ENCODE data around the gene LRCH4. TPM values are rescaled to one million over a fixed set of nuclear protein-coding genes. Genes with fewer than 3 reads are reported as not detected.
A peak's percentile ranks its signal among the peaks of the same experiment; 100 is the strongest.
"Not testable (repeated sequence)": the region's sequence is repeated elsewhere in the genome, so short reads cannot be mapped to it uniquely, and the experiment has no call there.

The LRCH4 gene
- total RNA-seq, 4 donors from 2014 or later: 37.6 to 101 (median 56.2) TPM

- no peaks in the 10 kb centered on the region for H3K36me3 ChIP-seq
- peaks cover 64% of the 10 kb centered on the region for H3K4me1 ChIP-seq
- peak overlapping the region; percentile 14 for H3K4me3 ChIP-seq
Observed at GRCh38 chr7:100544967-100545359, 41.0 kb downstream of the LRCH4 start.

GRCh38 chr7:100544386-100544785, 41.5 kb downstream of the LRCH4 start:
- TF ChIP-seq CTCF (IDR thresholded peaks at IDR 0.05) (no peak), POLR2AphosphoS5 (IDR thresholded peaks at IDR 0.05) (no peak), POLR2A (IDR thresholded peaks at IDR 0.05) (no peak), EP300 (IDR thresholded peaks at IDR 0.05) (no peak)
- H3K4me3 ChIP-seq: no peak overlapping the region
- H3K36me3 ChIP-seq: no peaks in the 10 kb centered on the region
- H3K27ac ChIP-seq: peak overlapping the region; percentile 88
- H3K4me1 ChIP-seq: peaks cover 69% of the 10 kb centered on the region
- DNase-seq (ENCODE audit: low spot score in 2 of 2): no peak
- no peaks in the 10 kb centered on the region for H3K9me3 ChIP-seq
- 29% methylated on average over 5 of the region's 5 CpGs for WGBS
- H3K27me3 ChIP-seq: no peaks in the 10 kb centered on the region

More at GRCh38 chr7:100544967-100545359, 41.0 kb downstream of the LRCH4 start:
- TF ChIP-seq POLR2AphosphoS5 (IDR thresholded peaks at IDR 0.05) (no peak), EP300 (IDR thresholded peaks at IDR 0.05) (no peak), POLR2A (IDR thresholded peaks at IDR 0.05) (no peak), CTCF (IDR thresholded peaks at IDR 0.05) (no peak)
- 26% methylated on average over 1 of the region's 1 CpG for WGBS
- H3K9me3 ChIP-seq: no peaks in the 10 kb centered on the region
- H3K27me3 ChIP-seq: no peaks in the 10 kb centered on the region
- H3K27ac ChIP-seq: peak overlapping the region; percentile 88
- no peak for DNase-seq (ENCODE audit: low spot score in 2 of 2)

GRCh38 chr7:100543586-100543985, 42.3 kb downstream of the LRCH4 start:
- TF ChIP-seq POLR2A (IDR thresholded peaks at IDR 0.05): no peak
- TF ChIP-seq CTCF (IDR thresholded peaks at IDR 0.05): no peak
- TF ChIP-seq POLR2AphosphoS5 (IDR thresholded peaks at IDR 0.05): no peak
- no peak overlapping the region for H3K4me3 ChIP-seq
- H3K27ac ChIP-seq: peak overlapping the region; percentile 88
- no peaks in the 10 kb centered on the region for H3K9me3 ChIP-seq
- no peaks in the 10 kb centered on the region for H3K27me3 ChIP-seq
- no peak for DNase-seq (ENCODE audit: low spot score in 2 of 2)
- H3K36me3 ChIP-seq: no peaks in the 10 kb centered on the region
- peaks cover 70% of the 10 kb centered on the region for H3K4me1 ChIP-seq
- WGBS: 42% methylated on average over 1 of the region's 1 CpG

- H3K27ac ChIP-seq; H3K9me3 ChIP-seq; H3K36me3 ChIP-seq; H3K27me3 ChIP-seq; DNase-seq (ENCODE audit: low spot score in 2 of 2); H3K4me3 ChIP-seq: not testable (repeated sequence)
- WGBS: 78% methylated on average over 7 of the region's 7 CpGs
- peaks cover 53% of the 10 kb centered on the region for H3K4me1 ChIP-seq
Observed at GRCh38 chr7:100541309-100541708, 44.6 kb downstream of the LRCH4 start.

- 24% methylated on average over 6 of the region's 6 CpGs for WGBS
- DNase-seq (ENCODE audit: low spot score in 2 of 2): no peak
- Histone ChIP-seq H3K9me3 (no peaks in the 10 kb centered on the region), H3K36me3 (no peaks in the 10 kb centered on the region), H3K27ac (no peak overlapping the region), H3K4me1 (peaks cover 42% of the 10 kb centered on the region), H3K27me3 (no peaks in the 10 kb centered on the region), H3K4me3 (peak overlapping the region; percentile 76)
- TF ChIP-seq POLR2A (IDR thresholded peaks at IDR 0.05) (no peak), CTCF (IDR thresholded peaks at IDR 0.05) (no peak), EP300 (IDR thresholded peaks at IDR 0.05) (no peak), POLR2AphosphoS5 (IDR thresholded peaks at IDR 0.05) (no peak)
Observed at GRCh38 chr7:100540073-100540723, 45.7 kb downstream of the LRCH4 start.
